GM12878 (cell line): ENCODE data around the gene TNKS1BP1. TPM values are rescaled to one million over a fixed set of nuclear protein-coding genes. Genes with fewer than 3 reads are reported as not detected.
"Not testable (repeated sequence)": the region's sequence is repeated elsewhere in the genome, so short reads cannot be mapped to it uniquely, and the experiment has no call there.

Source experiments
- ATAC-seq: fragments of 200-7000 bp; cut with Tn5 transposase; 3 replicates; pipeline ENCODE4 v1.9.1; 2020; ENCODE audit warnings: mild to moderate bottlenecking, moderate library complexity
- BruUV-seq: library from RNA; stranded (reverse); fragments of 400-500 nt; replicated peaks from 2 replicates; lab custom pipeline; 2021; lab: Mats Ljungman, UMichigan
- CTCF ChIA-PET: fragments of 300-600 bp; sonication (Branson Sonifier 250); formaldehyde crosslinking; extraction: SDS; loops from one replicate; lab custom pipeline; 2021; ENCODE audit warnings: inconsistent platforms; lab: Yijun Ruan, JAX
- POLR2A ChIA-PET: fragments of 350-600 bp; formaldehyde crosslinking; extraction: SDS; loops from one replicate; lab custom pipeline; 2021; ENCODE audit warnings: inconsistent platforms; lab: Charles Lee
- RAD21 ChIA-PET: fragments of 300-600 bp; sonication (Branson Sonifier 250); formaldehyde crosslinking; loops from one replicate; lab custom pipeline; 2023; ENCODE audit warnings: antibody characterized with exemption; ENCODE audit not compliant: unreplicated experiment; lab: Charles Lee
- SMC1A ChIA-PET: fragments of 300-600 bp; sonication (Branson Sonifier 250); formaldehyde crosslinking; loops from one replicate; lab custom pipeline; 2023; ENCODE audit not compliant: unreplicated experiment, uncharacterized antibody; lab: Charles Lee
- DNase-seq: peaks from one replicate; pipeline ENCODE4 v3.0.0-alpha.2; 2011; ENCODE audit warnings: low read depth, low spot score
- FAIRE-seq: peaks from 3 replicates; lab custom pipeline; 2011; peaks lifted over from hg19 to GRCh38; lab: Jason Lieb, UNC
- H2AFZ ChIP-seq: 2 replicates; pipeline ENCODE4 v1.6.0; 2011; ENCODE audit warnings: low read depth, low read length, control low read depth; ENCODE audit not compliant: control insufficient read depth
- H3K27ac ChIP-seq: 2 replicates; pipeline ENCODE4 v1.5.1; 2011; ENCODE audit warnings: control low read depth; ENCODE audit not compliant: control insufficient read depth, insufficient read depth
- H3K27me3 ChIP-seq, 2 experiments: replicated peaks in 1 of 2; 2 replicates each; pipeline versions ENCODE4 v1.6.0 to v1.6.1; 2011; ENCODE audit warnings: low read length in 1 of 2; ENCODE audit not compliant: control insufficient read depth in 2 of 2, insufficient read depth in 2 of 2
- H3K36me3 ChIP-seq, 2 experiments: 2 replicates each; pipeline ENCODE4 v1.5.1; 2011; ENCODE audit warnings: low read length in 1 of 2; ENCODE audit not compliant: control insufficient read depth in 2 of 2, insufficient read depth in 2 of 2
- H3K4me1 ChIP-seq: 2 replicates; pipeline ENCODE4 v1.6.1; 2011; ENCODE audit warnings: mild to moderate bottlenecking, low read length, moderate library complexity, mixed read lengths; ENCODE audit not compliant: control insufficient read depth, insufficient read depth
- H3K4me2 ChIP-seq: 2 replicates; pipeline ENCODE4 v1.6.0; 2011; ENCODE audit warnings: control low read depth; ENCODE audit not compliant: control insufficient read depth, insufficient read depth
- H3K4me3 ChIP-seq: fragments of 200-600 bp; sonication (generic); 2 replicates; pipeline ENCODE4 v1.5.1; 2016
- H3K79me2 ChIP-seq: 2 replicates; pipeline ENCODE4 v1.6.0; 2011; ENCODE audit warnings: low read length; ENCODE audit not compliant: control insufficient read depth, insufficient read depth
- H3K9ac ChIP-seq: 2 replicates; pipeline ENCODE4 v1.8.0; 2011; ENCODE audit warnings: low read length, control low read depth, mixed read lengths; ENCODE audit not compliant: control insufficient read depth, insufficient read depth
- H3K9me3 ChIP-seq: replicated peaks from 3 replicates; pipeline ENCODE4 v1.5.1; 2011; ENCODE audit warnings: mild to moderate bottlenecking, low read length; ENCODE audit not compliant: control insufficient read depth, insufficient read depth
- H4K20me1 ChIP-seq: 2 replicates; pipeline ENCODE4 v1.6.0; 2011; ENCODE audit not compliant: control insufficient read depth, insufficient read depth
- FOXK2 ChIP-seq: fragments of 450-650 bp; IDR thresholded peaks from 2 replicates; pipeline ENCODE4 v1.6.1; 2017; ENCODE audit warnings: mild to moderate bottlenecking, moderate library complexity
- GABPA ChIP-seq: IDR thresholded peaks from 2 replicates; pipeline ENCODE4 v1.6.1; 2014; ENCODE audit warnings: antibody characterized with exemption, low read depth, mild to moderate bottlenecking, inconsistent platforms
- MYB ChIP-seq: fragments of 150-350 bp; IDR thresholded peaks from 2 replicates; pipeline ENCODE4 v1.6.1; 2014; ENCODE audit warnings: mild to moderate bottlenecking, low read depth, low read length, borderline replicate concordance
- POLR2AphosphoS5 ChIP-seq: IDR thresholded peaks from 2 replicates; pipeline ENCODE4 v1.6.1; 2011; ENCODE audit warnings: mild to moderate bottlenecking, low read length, inconsistent platforms
- RUNX3 ChIP-seq: IDR thresholded peaks from 2 replicates; pipeline ENCODE4 v1.6.1; 2012; ENCODE audit warnings: low read length, inconsistent platforms
- USF2 ChIP-seq: IDR thresholded peaks from 2 replicates; pipeline ENCODE4 v1.6.1; 2011; ENCODE audit warnings: low read depth, low read length, improper control_type of control experiment, borderline replicate concordance
- ZBTB11 ChIP-seq: fragments of 450-650 bp; formaldehyde crosslinking; IDR thresholded peaks from 2 replicates; pipeline ENCODE4 v1.5.0; 2022; ENCODE audit warnings: mild to moderate bottlenecking, missing genetic modification characterization
- WGBS: methylation state at CpG from one replicate; pipeline ENCODE4 v1.1.6; 2016; ENCODE audit warnings: low lambda C conversion rate; ENCODE audit not compliant: insufficient replicate concordance, insufficient coverage; ENCODE audit errors: missing lambda C conversion rate; 5-methylcytosine and 5-hydroxymethylcytosine counted together
- in situ Hi-C: fragments of 300-500 bp; cut with MboI; formaldehyde crosslinking; loops from 9 replicates; pipeline ENCODE4 v1.14.3; 2018; ENCODE audit warnings: mixed read lengths
- intact Hi-C: fragments of 100-400 bp; cut with micrococcal nuclease; formaldehyde crosslinking; loops from one replicate; pipeline ENCODE4 v1.14.2; 2022; ENCODE audit not compliant: unreplicated experiment
- polyA plus RNA-seq, 11 experiments: library from polyadenylated mRNA; depleted of rRNA in 4 of 11; unstranded in 6 of 11; stranded (reverse) in 5 of 11; fragments of >200 nt; fragmentation: Nextera tagmentation in 4 of 11; fragmentation: Illumina TruSeq in 1 of 11; extraction: Ambion mirVana in 4 of 11; extraction: Trizol in 1 of 11; gene quantifications; 1 replicate in 1 of 11; 2 replicates in 10 of 11; pipeline versions ENCODE4 v1.2.1 to v1.2.3, GENCODE V29; 2011 to 2016; ENCODE audit warnings: inconsistent platforms in 2 of 11, missing spikeins in 2 of 11, low read depth in 1 of 11
- total RNA-seq, 4 experiments: library from RNA; depleted of rRNA in 3 of 4; stranded (reverse); fragments of >200 nt in 3 of 4; fragmentation: Illumina TruSeq in 1 of 4; extraction: Trizol in 1 of 4; gene quantifications; 2 replicates each; pipeline versions ENCODE4 v1.2.1 to v1.2.3, GENCODE V29; 2013 to 2021

Gene TNKS1BP1
- total and polyA plus RNA-seq, 10 of the 15 experiments (the other 5 are each of a cell fraction or from before 2014, with no cell fraction given): 0.26 to 15.8 (median 4.3) TPM

DNA sequence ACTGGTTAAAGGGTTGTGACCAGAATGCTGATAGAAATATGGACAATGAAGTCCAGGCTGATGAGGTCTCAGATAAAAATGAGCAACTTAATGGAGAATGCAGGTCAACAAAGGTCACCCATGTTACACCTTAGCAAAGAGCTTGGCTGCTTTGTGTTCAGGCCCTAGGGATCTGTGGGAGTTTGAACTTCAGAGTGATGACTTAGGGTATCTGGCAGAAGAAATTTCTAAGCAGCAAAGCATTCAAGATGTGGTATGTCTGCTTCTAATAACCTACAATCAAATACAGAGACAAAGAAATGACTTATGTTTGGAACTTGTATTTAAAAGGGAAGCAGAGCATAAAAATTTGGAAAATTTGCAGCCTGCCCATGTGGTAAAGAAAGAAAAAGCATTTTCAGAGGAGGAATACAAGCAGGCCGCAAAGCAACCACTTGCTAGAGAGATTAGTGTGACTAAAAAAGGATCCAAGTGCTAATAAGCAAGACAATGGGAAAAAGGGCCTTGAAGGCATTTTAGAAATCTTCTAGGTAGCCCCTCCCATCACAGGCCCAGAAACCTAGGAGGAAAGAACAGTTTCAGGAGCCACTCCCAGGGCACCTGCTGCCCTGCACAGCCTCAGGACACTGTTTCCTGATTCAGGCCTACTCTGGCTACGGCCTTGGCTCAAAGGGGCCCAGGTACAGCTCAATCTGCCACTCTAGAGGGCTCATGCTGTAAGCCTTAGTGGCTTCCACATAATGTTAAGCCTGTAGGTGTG, 41.3 kb downstream of the TNKS1BP1 start (continued):
- no peak for TF ChIP-seq ZBTB11 (CRISPR knock-in tag)
- no peak for TF ChIP-seq RUNX3
- no peak for TF ChIP-seq POLR2AphosphoS5
- TF ChIP-seq GABPA: no peak
- TF ChIP-seq MYB: no peak
- TF ChIP-seq USF2: no peak
- no peak for TF ChIP-seq FOXK2

GRCh38 chr11:57281546-57281945, 43.2 kb downstream of the TNKS1BP1 start:
- CTCF ChIA-PET, H3K4me3 ChIP-seq, H2AFZ ChIP-seq, DNase-seq, BruUV-seq, H3K79me2 ChIP-seq, H4K20me1 ChIP-seq, H3K9me3 ChIP-seq, H3K36me3 ChIP-seq, H3K9ac ChIP-seq, RAD21 ChIA-PET, POLR2A ChIA-PET, H3K27me3 ChIP-seq, H3K4me2 ChIP-seq, ATAC-seq, SMC1A ChIA-PET, FAIRE-seq, H3K4me1 ChIP-seq, intact Hi-C loops, H3K27ac ChIP-seq, in situ Hi-C loops: not testable (repeated sequence)
- 46% methylated on average over 6 of the region's 6 CpGs for WGBS
